Cardiac atrium fibroblast (primary cell): ENCODE data around the gene DDX10. TPM values are rescaled to one million over a fixed set of nuclear protein-coding genes. Genes with fewer than 3 reads are reported as not detected.

ENCODE experiments used
- total RNA-seq: library from RNA; depleted of rRNA; stranded (reverse); fragments of >200 nt; gene quantifications from 2 replicates; pipeline ENCODE4 v1.2.3, GENCODE V29; 2015

Gene DDX10
- total RNA-seq: 15.6 and 24.4 TPM in 2 replicates

DNA sequence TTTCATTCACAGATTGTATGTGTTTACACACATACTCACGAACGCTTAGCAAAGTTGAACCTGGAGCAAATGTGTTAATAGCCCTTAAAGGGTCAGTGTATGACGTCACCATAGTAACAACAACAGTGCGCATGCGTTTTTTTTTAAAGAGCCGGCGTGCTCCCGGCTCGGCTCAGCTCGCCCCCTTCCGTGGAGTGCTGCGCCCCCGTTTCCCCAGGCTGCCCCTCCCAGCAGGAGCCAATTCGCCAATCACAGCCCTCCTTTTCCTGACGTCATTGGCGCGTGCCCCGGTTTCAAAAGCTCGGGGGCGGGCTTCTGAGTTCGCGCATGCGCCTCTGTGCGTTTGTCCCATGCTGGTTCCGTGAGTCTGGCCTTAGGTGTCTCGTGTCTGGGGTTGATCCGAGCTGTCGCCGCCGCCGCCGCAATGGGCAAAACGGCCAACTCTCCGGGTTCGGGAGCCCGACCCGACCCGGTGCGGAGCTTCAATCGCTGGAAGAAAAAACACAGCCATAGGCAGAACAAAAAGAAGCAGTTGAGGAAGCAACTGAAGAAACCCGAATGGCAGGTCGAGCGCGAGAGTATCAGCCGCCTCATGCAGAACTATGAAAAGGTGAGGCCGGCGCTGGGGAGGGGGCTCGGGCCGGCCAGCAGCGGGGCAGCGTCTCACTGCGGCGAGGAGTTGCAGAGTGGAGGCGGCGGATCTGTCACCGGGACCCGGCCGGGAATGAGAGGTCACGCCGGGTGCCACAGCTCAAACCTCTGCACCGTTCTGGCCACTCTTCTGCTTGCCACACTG, at the start of gene DDX10:
Gene DDX10, plus strand, starts transcription at position 340 of the 796 bp plus-strand sequence. Its CDS starts 85 bp downstream, at position 425.

Other genes starting within 250 kb of the DDX10 start
- 0.32 TPM in 1 of 2 replicates, not detected in the other for gene C11orf65, start 197.5 kb upstream of the DDX10 start, total RNA-seq
- gene POGLUT3, start 166.7 kb upstream of the DDX10 start, total RNA-seq: 25.3 and 31.6 TPM in 2 replicates
- gene EXPH5, start 71.3 kb upstream of the DDX10 start, total RNA-seq: not detected in 2 replicates